Measurements from ENCODE around the gene MGLL. TPM values are rescaled to one million over a fixed set of nuclear protein-coding genes. Genes with fewer than 3 reads are reported as not detected.

MGLL gene
- total RNA-seq, 4 donors from 2014 or later: 36.7 to 146 (median 73.5) TPM

GRCh38 chr3:127798716-127799115 lies 23.6 kb downstream of the MGLL start:
- Histone ChIP-seq H3K36me3 (peaks cover 0 to 54% (median 0%) of the 10 kb centered on the region in 3 donors), H3K4me3 (no peak overlapping the region), H3K27ac (peak overlapping the region in 2 of 4 donors; percentile 38 to 54), H3K9me3 (no peaks in the 10 kb centered on the region), H3K4me1 (peaks cover 7 to 43% (median 7%) of the 10 kb centered on the region in 3 donors), H3K27me3 (no peaks in the 10 kb centered on the region)
- DNase-seq: no peak
- 100% methylated on average over 3 of the region's 4 CpGs; no CpG with 5 or more reads in 1 of the 2 donors for WGBS, 2 donors
- TF ChIP-seq POLR2A (IDR thresholded peaks at IDR 0.05): no peak
- TF ChIP-seq, protein P1, sequence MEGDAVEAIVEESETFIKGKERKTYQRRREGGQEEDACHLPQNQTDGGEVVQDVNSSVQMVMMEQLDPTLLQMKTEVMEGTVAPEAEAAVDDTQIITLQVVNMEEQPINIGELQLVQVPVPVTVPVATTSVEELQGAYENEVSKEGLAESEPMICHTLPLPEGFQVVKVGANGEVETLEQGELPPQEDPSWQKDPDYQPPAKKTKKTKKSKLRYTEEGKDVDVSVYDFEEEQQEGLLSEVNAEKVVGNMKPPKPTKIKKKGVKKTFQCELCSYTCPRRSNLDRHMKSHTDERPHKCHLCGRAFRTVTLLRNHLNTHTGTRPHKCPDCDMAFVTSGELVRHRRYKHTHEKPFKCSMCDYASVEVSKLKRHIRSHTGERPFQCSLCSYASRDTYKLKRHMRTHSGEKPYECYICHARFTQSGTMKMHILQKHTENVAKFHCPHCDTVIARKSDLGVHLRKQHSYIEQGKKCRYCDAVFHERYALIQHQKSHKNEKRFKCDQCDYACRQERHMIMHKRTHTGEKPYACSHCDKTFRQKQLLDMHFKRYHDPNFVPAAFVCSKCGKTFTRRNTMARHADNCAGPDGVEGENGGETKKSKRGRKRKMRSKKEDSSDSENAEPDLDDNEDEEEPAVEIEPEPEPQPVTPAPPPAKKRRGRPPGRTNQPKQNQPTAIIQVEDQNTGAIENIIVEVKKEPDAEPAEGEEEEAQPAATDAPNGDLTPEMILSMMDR (IDR thresholded peaks at IDR 0.05): no peak
- intact Hi-C loops (cut with DNase I): no loop called here

DNA sequence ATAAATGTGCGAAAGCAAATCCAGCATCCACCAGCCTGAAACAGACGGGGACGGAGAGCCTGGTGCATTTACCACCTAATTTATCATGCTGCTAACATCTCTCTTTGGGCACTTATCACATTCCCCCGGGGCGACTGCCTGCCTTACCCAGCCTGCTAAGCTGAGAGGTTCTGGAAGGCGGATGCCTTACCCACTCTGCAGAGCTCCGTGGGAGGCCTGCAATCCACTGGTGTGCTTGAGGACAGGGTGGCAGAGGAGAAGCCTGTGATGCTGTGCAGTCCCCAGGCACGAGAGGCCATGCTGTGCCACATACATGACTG lies 25.5 kb downstream of the MGLL start:
- WGBS, 2 donors: 60 to 78% methylated on average over 6 to 8 of the region's 8 CpGs
- no peaks in the 10 kb centered on the region for H3K27me3 ChIP-seq
- H3K27ac ChIP-seq: no peak overlapping the region
- no peak for DNase-seq
- H3K36me3 ChIP-seq: peaks cover 0 to 49% (median 0%) of the 10 kb centered on the region in 3 donors
- TF ChIP-seq POLR2A (IDR thresholded peaks at IDR 0.05): no peak
- TF ChIP-seq, protein P1 (IDR thresholded peaks at IDR 0.05): no peak
- no peaks in the 10 kb centered on the region for H3K9me3 ChIP-seq
- peaks cover 7 to 57% (median 14%) of the 10 kb centered on the region in 3 donors for H3K4me1 ChIP-seq
- H3K4me3 ChIP-seq: no peak overlapping the region
- intact Hi-C loops (cut with DNase I): no loop called here

DNA sequence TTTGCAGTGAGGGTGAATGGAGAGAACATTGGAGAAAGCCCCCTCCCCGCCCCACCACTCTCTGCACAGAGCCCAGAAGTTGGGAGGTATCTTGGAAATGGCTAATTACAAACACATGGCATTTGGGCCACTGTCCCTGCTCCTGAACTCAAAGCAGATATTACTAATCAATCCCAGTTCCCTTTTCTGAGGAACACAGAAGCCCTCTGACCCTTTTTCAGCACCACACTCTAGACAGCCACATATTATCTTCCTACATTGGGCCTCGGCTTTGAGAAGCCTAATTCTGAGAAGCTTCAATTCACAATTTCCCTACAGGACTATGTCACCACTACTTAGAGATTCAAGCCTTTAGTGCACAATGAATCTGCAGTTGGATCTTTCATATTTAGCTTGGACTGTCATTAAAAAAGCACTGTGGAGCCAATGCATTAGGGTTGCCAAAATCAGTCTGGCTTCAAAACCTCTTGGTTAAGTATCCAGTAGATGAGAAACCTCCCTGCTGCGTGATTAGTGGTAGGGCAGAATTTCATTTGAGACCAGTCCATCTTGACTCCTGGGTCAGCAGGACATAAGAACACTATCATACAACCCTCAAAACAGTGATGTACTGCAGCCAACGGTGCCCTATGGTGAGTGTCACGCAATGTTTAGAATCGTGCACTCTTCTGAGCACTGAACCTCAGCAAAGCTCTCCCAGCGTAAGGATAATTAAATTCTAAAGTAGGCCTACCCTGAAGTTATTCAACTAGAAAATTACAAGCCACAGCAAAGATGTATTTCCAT lies 26.1 kb downstream of the MGLL start:
- peak overlapping the region in 1 of 4 donors; percentile 11 for H3K27ac ChIP-seq
- H3K27me3 ChIP-seq: no peaks in the 10 kb centered on the region
- H3K4me1 ChIP-seq: peaks cover 7 to 62% (median 14%) of the 10 kb centered on the region in 3 donors
- DNase-seq: no peak
- intact Hi-C loops (cut with DNase I): no loop called here
- no peak for TF ChIP-seq POLR2A (IDR thresholded peaks at IDR 0.05)
- TF ChIP-seq, protein P1 (IDR thresholded peaks at IDR 0.05): no peak
- no peaks in the 10 kb centered on the region for H3K9me3 ChIP-seq
- H3K36me3 ChIP-seq: peaks cover 0 to 49% (median 0%) of the 10 kb centered on the region in 3 donors
- WGBS, 2 donors: 82 to 86% methylated on average over 2 to 6 of the region's 7 CpGs
- H3K4me3 ChIP-seq: no peak overlapping the region

DNA sequence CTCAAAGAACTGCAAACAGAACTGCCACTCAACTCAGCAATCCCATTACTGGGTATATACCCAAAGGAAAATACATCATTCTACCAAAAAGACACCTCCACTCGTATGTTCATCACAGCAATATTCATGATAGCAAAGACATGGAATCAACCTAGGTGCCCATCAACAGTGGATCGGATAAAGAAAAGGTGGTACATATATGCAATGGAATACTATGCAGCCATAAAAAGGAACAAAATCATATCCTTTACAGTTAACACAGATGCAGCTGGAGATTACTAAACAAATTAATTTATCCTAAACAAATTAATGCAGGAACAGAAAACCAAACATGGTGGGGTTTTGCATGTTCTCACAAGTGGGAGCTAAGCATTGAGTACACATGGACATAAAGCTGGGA lies 27.3 kb downstream of the MGLL start:
- H3K27me3 ChIP-seq: no peaks in the 10 kb centered on the region
- no peak overlapping the region for H3K4me3 ChIP-seq
- DNase-seq: no peak
- no peaks in the 10 kb centered on the region for H3K9me3 ChIP-seq
- WGBS, 2 donors: 91 to 93% methylated on average over 2 of the region's 2 CpGs
- H3K27ac ChIP-seq: no peak overlapping the region
- H3K4me1 ChIP-seq: peaks cover 0 to 61% (median 14%) of the 10 kb centered on the region in 3 donors
- peaks cover 0 to 49% (median 0%) of the 10 kb centered on the region in 3 donors for H3K36me3 ChIP-seq
- intact Hi-C loops (cut with DNase I): no loop called here
- TF ChIP-seq, protein P1 (IDR thresholded peaks at IDR 0.05): no peak
- TF ChIP-seq POLR2A (IDR thresholded peaks at IDR 0.05): no peak

GRCh38 chr3:127794402-127794801 lies 27.9 kb downstream of the MGLL start:
- intact Hi-C loops (cut with DNase I): no loop called here
- Histone ChIP-seq H3K27ac (no peak overlapping the region), H3K4me3 (no peak overlapping the region), H3K9me3 (no peaks in the 10 kb centered on the region), H3K27me3 (no peaks in the 10 kb centered on the region), H3K4me1 (peaks cover 0 to 55% (median 12%) of the 10 kb centered on the region in 3 donors), H3K36me3 (peaks cover 0 to 49% (median 0%) of the 10 kb centered on the region in 3 donors)
- 40 to 80% methylated on average over 2 of the region's 2 CpGs for WGBS, 2 donors
- TF ChIP-seq, protein P1 (IDR thresholded peaks at IDR 0.05): no peak
- TF ChIP-seq POLR2A (IDR thresholded peaks at IDR 0.05): no peak
- DNase-seq: no peak

All from esophagus squamous epithelium (tissue), 5 donors.